ENCODE measurements around the gene COPZ1.

GRCh38 chr12:54311051-54311450 is 13.9 kb upstream of the COPZ1 start:
- TF ChIP-seq EZH2 (IDR thresholded peaks at IDR 0.05; ENCODE audit: insufficient read depth, poor library complexity, severe bottlenecking) (no peak), EZH2phosphoT487 (IDR thresholded peaks at IDR 0.05; ENCODE audit: insufficient read depth, low read depth) (no peak)

Data from GM23248 (cell line).